Subcutaneous abdominal adipose tissue (tissue), 5 donors: Measurements from ENCODE around the gene RHOV.
A peak's percentile ranks its signal among the peaks of the same experiment; 100 is the strongest.
"Not testable (repeated sequence)": the region's sequence is repeated elsewhere in the genome, so short reads cannot be mapped to it uniquely, and the experiment has no call there.

ENCODE experiments used
- H3K27ac ChIP-seq: one replicate; pipeline ENCODE4 v1.7.0; 2013; ENCODE audit warnings: low read depth, mild to moderate bottlenecking, inconsistent platforms, low read length, moderate library complexity
- H3K27me3 ChIP-seq, 5 donors: one replicate each; pipeline ENCODE4 v1.7.0; 2013; ENCODE audit warnings: low read length in 5 of 5, inconsistent platforms in 1 of 5; ENCODE audit not compliant: control insufficient read depth in 5 of 5, insufficient read depth in 4 of 5
- H3K36me3 ChIP-seq, 5 donors: one replicate each; pipeline ENCODE4 v1.7.0; 2013; ENCODE audit warnings: low read length in 5 of 5; ENCODE audit not compliant: control insufficient read depth in 5 of 5, insufficient read depth in 5 of 5
- H3K4me1 ChIP-seq, 5 donors: one replicate each; pipeline ENCODE4 v1.7.0; 2013; ENCODE audit warnings: low read length in 5 of 5, mild to moderate bottlenecking in 3 of 5, moderate library complexity in 1 of 5; ENCODE audit not compliant: control insufficient read depth in 5 of 5, insufficient read depth in 5 of 5
- H3K4me3 ChIP-seq, 5 donors: one replicate each; pipeline ENCODE4 v1.7.0; 2013; ENCODE audit warnings: low read length in 5 of 5, low read depth in 1 of 5
- H3K9ac ChIP-seq, 5 donors: one replicate each; pipeline ENCODE4 v1.7.0; 2013; ENCODE audit warnings: low read length in 5 of 5, mild to moderate bottlenecking in 4 of 5, moderate library complexity in 3 of 5
- H3K9me3 ChIP-seq, 5 donors: one replicate each; pipeline ENCODE4 v1.7.0; 2013; ENCODE audit warnings: low read length in 5 of 5; ENCODE audit not compliant: control insufficient read depth in 5 of 5
- donor health status: healthy.
- donor health status: healthy.
- donor health status: healthy.
- donor health status: healthy.
- donor health status: healthy.

The RHOV gene

DNA sequence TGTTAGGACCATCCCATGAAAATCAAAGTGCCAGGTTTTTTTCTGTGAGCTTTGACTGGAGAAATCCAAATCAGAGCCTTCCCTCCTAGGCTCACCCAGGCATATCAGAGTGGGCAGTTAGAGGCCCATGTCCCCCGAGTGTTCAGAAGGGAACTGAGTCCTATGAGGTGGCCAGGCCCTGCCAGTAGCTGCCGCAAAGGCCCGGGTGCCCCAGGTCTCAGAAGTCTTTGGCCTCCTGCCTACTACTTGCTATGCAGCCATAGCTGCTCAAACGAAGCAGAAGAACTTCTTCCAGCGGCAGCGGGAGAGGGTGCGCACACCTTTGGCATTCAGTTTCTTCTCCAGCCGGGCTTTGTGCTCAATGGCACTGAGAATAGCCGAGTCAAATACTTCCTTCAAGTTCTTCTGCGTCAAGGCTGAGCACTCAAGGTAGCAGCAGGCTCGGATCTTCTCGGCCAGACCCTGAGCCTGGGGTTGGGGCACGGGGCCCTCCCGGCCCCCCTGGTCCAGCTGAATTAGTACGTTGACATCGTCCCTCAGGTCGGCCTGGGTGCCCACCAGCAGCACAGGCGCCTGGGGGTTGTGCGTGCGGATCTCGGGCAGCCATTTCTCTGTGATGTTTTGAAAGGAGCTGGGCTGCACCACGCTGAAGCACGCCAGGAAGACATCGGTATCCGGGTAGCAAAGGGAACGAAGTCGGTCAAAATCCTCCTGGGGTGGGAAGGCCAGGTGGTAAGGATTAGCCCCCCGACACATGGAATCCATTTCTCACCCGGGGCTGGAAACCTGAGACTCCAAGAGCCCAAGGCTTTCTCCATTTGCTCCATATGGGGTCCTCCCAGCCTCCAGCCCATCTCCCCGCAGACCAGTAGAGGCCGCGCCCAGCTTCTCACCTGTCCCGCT is 992 bp downstream of the RHOV start:
- peak overlapping the region in 3 of 5 donors; percentile 59 to 72 (median 69) for H3K4me3 ChIP-seq
- H3K36me3 ChIP-seq, result no peaks in the 10 kb centered on the region
- H3K4me1 ChIP-seq, result peaks cover 0 to 21% (median 19%) of the 10 kb centered on the region in 5 donors
- peaks cover 5 to 15% (median 9%) of the 10 kb centered on the region in 5 donors for H3K27me3 ChIP-seq
- no peak overlapping the region for H3K27ac ChIP-seq
- H3K9ac ChIP-seq, result peak overlapping the region in 1 of 5 donors; percentile 35
- H3K9me3 ChIP-seq, result no peaks in the 10 kb centered on the region

- peaks cover 5 to 15% (median 9%) of the 10 kb centered on the region in 5 donors for H3K27me3 ChIP-seq
- H3K9ac ChIP-seq, result no peak overlapping the region
- peaks cover 0 to 21% (median 19%) of the 10 kb centered on the region in 5 donors for H3K4me1 ChIP-seq
- no peak overlapping the region for H3K27ac ChIP-seq
- H3K36me3 ChIP-seq, result no peaks in the 10 kb centered on the region
- H3K9me3 ChIP-seq, result no peaks in the 10 kb centered on the region
- no peak overlapping the region for H3K4me3 ChIP-seq
These were observed 2.1 kb downstream of the RHOV start for GRCh38 chr15:40871749-40872617.

- H3K9ac ChIP-seq, result no peak overlapping the region
These were observed 3.3 kb downstream of the RHOV start for GRCh38 chr15:40870716-40871115.

DNA sequence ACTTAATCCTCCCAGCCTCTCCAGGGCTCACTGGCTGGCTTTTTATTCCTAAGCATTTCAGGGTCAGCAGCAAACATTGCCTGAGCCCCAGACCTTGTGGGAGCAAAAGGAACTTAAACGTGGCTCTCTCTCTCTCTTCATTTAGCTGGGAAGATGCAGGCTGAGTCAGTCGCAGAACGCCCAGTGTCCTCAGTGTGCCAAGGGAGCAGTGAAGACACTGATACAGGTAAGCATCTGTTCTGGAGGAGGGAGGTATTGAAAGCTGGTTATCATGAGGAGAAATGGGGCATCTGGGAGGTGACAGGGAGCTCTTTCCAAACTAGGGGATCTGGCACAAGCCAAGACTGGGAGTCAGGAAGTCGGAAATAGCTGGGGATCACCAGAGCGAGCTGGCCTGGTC is 4.3 kb downstream of the RHOV start:
- H3K4me3 ChIP-seq, result no peak overlapping the region
- no peaks in the 10 kb centered on the region for H3K36me3 ChIP-seq
- H3K27ac ChIP-seq, result no peak overlapping the region
- peaks cover 5 to 15% (median 10%) of the 10 kb centered on the region in 5 donors for H3K27me3 ChIP-seq
- H3K4me1 ChIP-seq, result peaks cover 0 to 21% (median 19%) of the 10 kb centered on the region in 5 donors
- no peak overlapping the region for H3K9ac ChIP-seq
- H3K9me3 ChIP-seq, result no peaks in the 10 kb centered on the region

More at GRCh38 chr15:40870716-40871115, 3.3 kb downstream of the RHOV start:
- Histone ChIP-seq H3K36me3 (no peaks in the 10 kb centered on the region), H3K4me1 (peaks cover 0 to 21% (median 19%) of the 10 kb centered on the region in 5 donors), H3K9me3 (no peaks in the 10 kb centered on the region), H3K4me3 (no peak overlapping the region), H3K27me3 (peaks cover 5 to 15% (median 10%) of the 10 kb centered on the region in 5 donors), H3K27ac (no peak overlapping the region)

DNA sequence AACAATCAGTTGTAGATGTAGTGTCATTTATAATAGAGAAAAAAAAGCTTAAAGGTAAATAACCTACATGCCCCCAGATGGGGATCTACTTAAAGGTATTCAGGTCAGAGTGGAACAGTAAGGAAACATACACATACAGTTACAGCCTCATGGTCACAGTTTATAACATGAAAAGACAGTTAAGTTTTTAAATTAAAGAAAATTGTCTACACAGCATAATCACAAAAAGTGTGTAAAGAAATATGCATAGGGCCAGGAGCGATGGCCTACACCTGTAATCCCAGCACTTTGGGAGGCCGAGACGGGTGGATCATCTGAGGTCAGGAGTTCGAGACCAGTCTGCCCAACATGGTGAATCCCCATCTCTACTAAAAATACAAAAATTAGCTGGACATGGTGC is 6.8 kb downstream of the RHOV start:
- H3K4me1 ChIP-seq, result peaks cover 0 to 9% (median 6%) of the 10 kb centered on the region in 5 donors
- H3K27me3 ChIP-seq, result peaks cover 0 to 12% (median 7%) of the 10 kb centered on the region in 5 donors
- H3K36me3 ChIP-seq, result no peaks in the 10 kb centered on the region
- H3K9ac ChIP-seq, result no peak overlapping the region
- no peaks in the 10 kb centered on the region for H3K9me3 ChIP-seq
- no peak overlapping the region for H3K27ac ChIP-seq
- no peak overlapping the region for H3K4me3 ChIP-seq

DNA sequence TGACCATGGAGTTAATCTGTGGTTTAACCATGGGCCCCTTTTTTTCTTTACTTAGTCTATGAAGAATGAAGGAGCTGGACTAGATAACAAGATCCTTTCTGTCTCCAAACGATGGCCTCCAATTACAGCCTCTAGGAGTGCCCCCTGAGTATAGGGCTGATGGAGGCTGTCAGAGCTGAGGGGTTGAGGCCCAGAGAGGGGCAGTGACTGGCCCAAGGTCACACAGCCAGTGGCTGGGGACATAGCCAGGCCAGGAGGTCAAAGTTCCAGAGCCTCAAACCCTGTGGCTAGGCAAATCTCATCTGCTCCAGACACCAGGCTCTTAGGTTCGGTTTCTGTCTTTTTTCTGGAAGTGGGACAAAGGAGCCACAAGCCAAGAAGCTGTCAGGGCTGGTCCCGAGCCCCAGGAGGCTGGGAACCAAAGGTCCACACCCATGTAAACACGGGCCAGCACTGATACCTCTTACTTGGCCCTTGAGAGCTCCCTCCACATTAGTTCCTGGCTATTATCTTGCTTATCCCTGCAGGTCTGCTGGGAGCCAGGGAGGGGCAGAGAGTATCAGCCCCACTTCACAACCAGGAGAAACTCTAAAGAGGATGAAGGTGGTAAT is 10.3 kb downstream of the RHOV start:
- no peaks in the 10 kb centered on the region for H3K4me1 ChIP-seq
- no peaks in the 10 kb centered on the region for H3K36me3 ChIP-seq
- no peak overlapping the region for H3K27ac ChIP-seq
- no peak overlapping the region for H3K9ac ChIP-seq
- no peaks in the 10 kb centered on the region for H3K9me3 ChIP-seq
- H3K4me3 ChIP-seq, result no peak overlapping the region
- H3K27me3 ChIP-seq, result peaks cover 0 to 17% (median 7%) of the 10 kb centered on the region in 5 donors

GRCh38 chr15:40861147-40861546 is 12.9 kb downstream of the RHOV start:
- H3K9me3 ChIP-seq, H3K9ac ChIP-seq, H3K4me3 ChIP-seq, H3K27ac ChIP-seq, H3K4me1 ChIP-seq, H3K36me3 ChIP-seq: not testable (repeated sequence)
- peaks cover 0 to 19% (median 7%) of the 10 kb centered on the region in 5 donors for H3K27me3 ChIP-seq

DNA sequence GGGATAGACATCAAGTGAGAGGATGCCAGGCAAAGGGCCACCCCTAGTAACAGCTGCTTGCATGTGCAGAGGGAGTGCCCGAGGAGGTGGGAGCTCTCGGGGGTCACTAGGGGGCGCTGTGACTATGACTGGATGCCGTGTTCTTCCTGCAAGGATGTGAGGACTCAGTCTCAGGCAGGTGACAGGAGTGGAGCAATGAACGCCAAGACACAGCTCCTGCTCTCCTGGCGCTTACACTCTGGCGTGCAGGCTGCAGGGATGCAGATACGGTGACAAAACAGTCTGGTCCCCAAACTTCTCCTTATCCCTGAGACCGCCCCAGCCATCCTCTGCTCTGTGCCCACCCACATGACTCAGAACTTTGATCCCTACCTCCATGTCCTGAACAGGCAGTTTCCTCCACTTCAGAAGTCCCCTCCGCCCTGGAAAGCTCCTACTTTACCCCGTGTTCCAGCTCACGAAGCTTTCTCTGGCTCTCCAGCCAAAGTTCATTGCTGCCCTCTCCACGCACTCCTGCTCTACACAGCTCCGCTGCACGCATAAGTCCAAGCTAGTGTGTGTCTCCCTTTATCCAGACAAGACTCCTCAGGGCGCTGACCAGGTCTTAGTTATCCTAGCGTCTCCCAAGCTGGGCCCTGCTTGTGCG is 14.7 kb downstream of the RHOV start:
- Histone ChIP-seq H3K27ac (no peak overlapping the region), H3K4me3 (no peak overlapping the region), H3K9ac (no peak overlapping the region), H3K36me3 (no peaks in the 10 kb centered on the region), H3K27me3 (peaks cover 0 to 15% (median 7%) of the 10 kb centered on the region in 5 donors), H3K4me1 (peaks cover 0 to 6% (median 2%) of the 10 kb centered on the region in 5 donors), H3K9me3 (no peaks in the 10 kb centered on the region)

GRCh38 chr15:40858706-40859105 is 15.3 kb downstream of the RHOV start:
- H3K9ac ChIP-seq, result no peak overlapping the region
- no peaks in the 10 kb centered on the region for H3K36me3 ChIP-seq
- H3K27me3 ChIP-seq, result peaks cover 0 to 11% (median 4%) of the 10 kb centered on the region in 5 donors
- H3K27ac ChIP-seq, result no peak overlapping the region
- no peaks in the 10 kb centered on the region for H3K9me3 ChIP-seq
- peaks cover 0 to 6% (median 2%) of the 10 kb centered on the region in 5 donors for H3K4me1 ChIP-seq
- H3K4me3 ChIP-seq, result no peak overlapping the region
